ENCODE measurements around the gene TMEM164.

Gene TMEM164

DNA sequence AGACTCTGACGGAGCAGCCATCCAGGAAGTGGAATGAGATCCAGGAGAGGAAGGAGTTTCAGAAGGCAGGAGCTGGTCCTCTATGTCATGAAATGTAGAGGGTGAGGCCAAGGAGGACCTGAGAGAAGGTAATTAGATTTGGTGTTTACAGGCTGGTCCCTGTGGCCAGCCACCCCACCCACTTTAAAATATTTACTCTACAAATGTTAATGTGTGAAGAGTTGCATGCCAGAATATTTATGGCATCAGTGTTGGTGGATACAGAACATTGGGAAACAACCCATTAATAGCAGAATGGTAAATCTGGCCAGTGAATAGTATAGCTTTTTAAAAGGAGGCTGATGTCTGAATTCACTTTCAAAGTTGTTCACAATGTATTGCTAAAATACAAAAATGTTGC is 17.6 kb downstream of the TMEM164 start:
- Histone ChIP-seq H3K4me1 (no peaks in the 10 kb centered on the region), H3K9me3 (no peaks in the 10 kb centered on the region), H3K4me3 (ENCODE audit: low read depth, low read length) (no peak overlapping the region), H3K27me3 (no peaks in the 10 kb centered on the region), H3K36me3 (no peaks in the 10 kb centered on the region)
- TF ChIP-seq CTCF (IDR thresholded peaks at IDR 0.05; ENCODE audit: low read depth, low read length), result no peak
- DNase-seq, result no peak

DNA sequence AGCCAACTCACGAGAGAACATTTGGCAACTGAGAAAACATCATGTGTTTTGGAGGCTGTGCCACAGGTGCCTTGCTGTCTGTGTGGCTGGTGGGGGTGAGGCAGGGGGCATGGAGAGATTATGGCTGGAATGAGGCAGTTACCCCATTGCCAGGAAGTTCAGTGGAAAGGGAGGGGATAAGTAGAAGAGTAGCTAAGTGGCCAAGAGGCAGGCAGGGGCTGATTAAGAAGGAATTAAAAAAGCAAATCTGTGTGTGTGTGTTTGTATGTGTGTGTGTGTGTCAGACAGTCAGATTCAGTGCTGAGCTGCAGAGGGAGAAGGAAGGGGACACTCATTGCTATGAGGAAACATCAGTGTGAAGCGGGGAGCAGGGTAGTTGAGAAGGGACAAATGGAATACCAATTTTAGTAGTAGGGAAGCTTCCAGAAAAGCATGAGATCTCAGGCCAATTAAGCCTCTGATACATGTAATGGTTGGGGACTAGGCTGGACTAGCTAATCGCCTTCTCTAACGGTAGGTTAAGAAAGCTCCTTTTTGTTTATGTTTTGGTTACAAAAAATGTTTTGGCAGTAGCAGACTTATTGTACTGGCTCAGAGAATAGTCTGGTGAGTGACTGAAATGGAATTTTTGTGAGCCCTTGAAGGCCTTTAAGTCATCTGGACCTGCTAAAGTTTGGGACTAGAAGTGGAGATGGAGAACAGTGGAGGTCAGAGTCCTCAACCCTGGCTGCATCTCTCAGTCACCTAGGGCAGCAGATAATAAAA is 18.5 kb downstream of the TMEM164 start:
- no peak for DNase-seq
- H3K36me3 ChIP-seq, result no peaks in the 10 kb centered on the region
- no peaks in the 10 kb centered on the region for H3K27me3 ChIP-seq
- no peaks in the 10 kb centered on the region for H3K9me3 ChIP-seq
- TF ChIP-seq CTCF (IDR thresholded peaks at IDR 0.05; ENCODE audit: low read depth, low read length), result no peak
- no peaks in the 10 kb centered on the region for H3K4me1 ChIP-seq
- H3K4me3 ChIP-seq (ENCODE audit: low read depth, low read length), result no peak overlapping the region

- H3K4me3 ChIP-seq (ENCODE audit: low read depth, low read length), result no peak overlapping the region
- H3K9me3 ChIP-seq, result no peaks in the 10 kb centered on the region
- no peaks in the 10 kb centered on the region for H3K36me3 ChIP-seq
- H3K4me1 ChIP-seq, result no peaks in the 10 kb centered on the region
- no peak for DNase-seq
- no peak for TF ChIP-seq CTCF (IDR thresholded peaks at IDR 0.05; ENCODE audit: low read depth, low read length)
- H3K27me3 ChIP-seq, result no peaks in the 10 kb centered on the region
These were observed 19.9 kb downstream of the TMEM164 start for GRCh38 chrX:110022599-110023448.

GRCh38 chrX:110025395-110025794 is 22.5 kb downstream of the TMEM164 start:
- no peaks in the 10 kb centered on the region for H3K9me3 ChIP-seq
- H3K4me1 ChIP-seq, result no peaks in the 10 kb centered on the region

DNA sequence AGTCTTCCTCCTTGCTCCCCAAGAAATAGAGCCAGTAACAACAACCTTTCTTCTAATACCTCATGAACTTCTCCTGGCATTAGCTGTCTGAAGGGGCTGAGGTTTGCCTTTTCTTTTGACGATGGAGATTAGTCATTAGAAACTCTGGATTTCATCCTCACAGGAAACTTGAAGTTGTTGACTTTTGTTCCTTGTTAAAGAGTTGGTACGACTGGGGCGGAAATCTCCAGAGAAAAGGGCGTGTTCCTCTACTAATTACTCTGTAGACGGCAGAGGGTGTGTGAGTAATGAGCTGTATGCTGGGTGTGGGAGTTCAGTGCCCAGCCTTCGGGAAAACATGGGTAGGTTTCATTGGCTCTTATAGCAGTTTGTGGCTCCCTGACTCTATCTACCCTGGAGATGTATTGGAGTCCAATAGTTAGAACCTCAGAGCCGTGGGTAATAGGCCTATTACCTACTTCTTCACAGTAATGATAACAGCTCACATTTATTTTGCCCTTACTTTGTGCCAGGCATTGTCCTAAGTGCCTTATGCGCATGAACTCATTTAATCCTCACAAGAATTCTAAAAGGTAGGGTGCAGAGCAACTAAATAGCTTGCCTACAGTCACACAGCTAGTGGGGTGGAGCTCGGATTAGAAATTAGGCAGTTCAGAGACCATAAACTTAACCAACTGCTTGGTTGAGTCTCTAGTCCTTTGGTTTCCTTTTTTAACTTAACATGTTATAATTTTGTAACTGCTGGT is 23.4 kb downstream of the TMEM164 start:
- TF ChIP-seq CTCF (IDR thresholded peaks at IDR 0.05; ENCODE audit: low read depth, low read length), result no peak
- no peak for DNase-seq
- Histone ChIP-seq H3K36me3 (no peaks in the 10 kb centered on the region), H3K4me1 (no peaks in the 10 kb centered on the region), H3K27me3 (no peaks in the 10 kb centered on the region), H3K9me3 (no peaks in the 10 kb centered on the region), H3K4me3 (ENCODE audit: low read depth, low read length) (no peak overlapping the region)

More at GRCh38 chrX:110025395-110025794, 22.5 kb downstream of the TMEM164 start:
- Histone ChIP-seq H3K27me3 (no peaks in the 10 kb centered on the region), H3K4me3 (ENCODE audit: low read depth, low read length) (no peak overlapping the region), H3K36me3 (no peaks in the 10 kb centered on the region)
- TF ChIP-seq CTCF (IDR thresholded peaks at IDR 0.05; ENCODE audit: low read depth, low read length), result no peak
- DNase-seq, result no peak
